Stomach (tissue), 9 donors: Measurements from ENCODE around the gene PRLH. TPM values are rescaled to one million over a fixed set of nuclear protein-coding genes. Genes with fewer than 3 reads are reported as not detected.

Experiments used
- DNase-seq, 2 donors: peaks; one replicate each; pipeline versions ENCODE4 v3.0.0 to v3.0.0-alpha.2; 2013 to 2019
- H3K27ac ChIP-seq, 5 donors: fragments of 200-600 bp in 4 of 5; sonication (generic) in 4 of 5; one replicate each; pipeline ENCODE4 v1.5.1; 2013 to 2019; ENCODE audit warnings: mild to moderate bottlenecking in 1 of 5, moderate library complexity in 1 of 5
- H3K27me3 ChIP-seq, 3 donors: fragments of 200-600 bp; sonication (generic); one replicate each; pipeline ENCODE4 v1.5.1; 2017 to 2019; ENCODE audit warnings: mixed run types in 1 of 3
- H3K36me3 ChIP-seq, 4 donors: fragments of 200-600 bp; sonication (generic); 1 replicate in 3 of 4; 2 replicates in 1 of 4; pipeline ENCODE4 v1.5.1; 2016 to 2019
- H3K4me1 ChIP-seq, 4 donors: fragments of 200-600 bp; sonication (generic); one replicate each; pipeline ENCODE4 v1.5.1; 2016 to 2019
- H3K4me3 ChIP-seq, 4 donors: fragments of 200-600 bp; sonication (generic) in 3 of 4; one replicate each; pipeline ENCODE4 v1.5.1; 2016 to 2019; ENCODE audit warnings: mild to moderate bottlenecking in 1 of 4
- H3K9me3 ChIP-seq, 4 donors: fragments of 200-600 bp; sonication (generic); one replicate each; pipeline ENCODE4 v1.5.1; 2016 to 2019
- EP300 ChIP-seq: sonication (generic); formaldehyde crosslinking; IDR thresholded peaks from one replicate; pipeline ENCODE4 v1.6.1; 2017; ENCODE audit warnings: antibody characterized with exemption
- POLR2A ChIP-seq, 4 donors: fragments of 450-650 bp; IDR thresholded peaks; one replicate each; pipeline ENCODE4 v1.6.1; 2016; ENCODE audit warnings: antibody characterized with exemption in 4 of 4, control low read depth in 2 of 4, mild to moderate bottlenecking in 1 of 4, moderate library complexity in 1 of 4
- POLR2AphosphoS5 ChIP-seq, 3 donors: sonication (generic); formaldehyde crosslinking; IDR thresholded peaks; one replicate each; pipeline ENCODE4 v1.6.1; 2016; ENCODE audit warnings: antibody characterized with exemption in 3 of 3
- WGBS, 5 donors: extraction: QIAGEN DNeasy Blood & Tissue Kit in 3 of 5; methylation state at CpG; one replicate each; pipeline versions ENCODE4 v1.1.5 to v1.1.7; 2013 to 2018; 5-methylcytosine and 5-hydroxymethylcytosine counted together
- intact Hi-C: fragments of 100-400 bp; cut with DNase I; formaldehyde crosslinking; loops from one replicate; pipeline ENCODE4 v1.15.1; 2023; ENCODE audit warnings: low total_unique reads
- polyA plus RNA-seq, 3 donors: library from polyadenylated mRNA; stranded (reverse); fragments of 200-250 nt; gene quantifications; one replicate each; pipeline ENCODE4 v1.2.3, GENCODE V29; 2013
- total RNA-seq, 5 donors: library from RNA; depleted of rRNA; stranded (reverse); fragments of >200 nt; gene quantifications; one replicate each; pipeline versions ENCODE4 v1.1.0 to v1.2.3, GENCODE V29; 2014 to 2016
- TF ChIP-seq, protein P1 (sequence below), 7 experiments: fragments of 450-650 bp in 4 of 7; fragments of 200-600 bp in 3 of 7; sonication (generic) in 3 of 7; IDR thresholded peaks; one replicate each; pipeline ENCODE4 v1.5.1; 2016 to 2019; ENCODE audit warnings: antibody characterized with exemption in 7 of 7, control low read depth in 2 of 7, mild to moderate bottlenecking in 1 of 7
- donor health status: healthy with polysubstance abuse.
- donor health status: Bipolar disorder and iron deficiency.
- donor health status: healthy.

The PRLH gene
- total and polyA plus RNA-seq, 8 donors = not detected

DNA sequence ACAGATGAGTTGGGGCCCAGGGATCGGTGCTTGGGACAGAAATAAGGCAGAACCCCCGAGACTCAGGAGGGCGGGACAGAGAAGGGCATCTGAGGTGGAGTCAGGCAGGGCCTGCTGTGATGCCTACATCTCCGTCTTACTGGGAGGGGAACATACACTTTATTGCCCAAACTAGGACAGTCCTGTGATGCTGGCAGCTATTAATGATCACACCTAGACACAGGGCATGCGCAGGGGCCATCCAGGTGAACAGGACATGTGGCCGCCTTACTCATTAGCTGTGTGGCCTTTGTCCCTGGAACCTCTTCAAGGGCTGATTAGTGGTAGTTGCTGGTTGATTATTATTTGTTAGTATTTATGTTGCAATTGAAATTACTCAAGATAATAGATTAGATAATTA lies 46.1 kb upstream of the PRLH start:
- 82 to 85% (median 84%) methylated on average over 6 of the region's 6 CpGs for WGBS, 5 donors

DNA sequence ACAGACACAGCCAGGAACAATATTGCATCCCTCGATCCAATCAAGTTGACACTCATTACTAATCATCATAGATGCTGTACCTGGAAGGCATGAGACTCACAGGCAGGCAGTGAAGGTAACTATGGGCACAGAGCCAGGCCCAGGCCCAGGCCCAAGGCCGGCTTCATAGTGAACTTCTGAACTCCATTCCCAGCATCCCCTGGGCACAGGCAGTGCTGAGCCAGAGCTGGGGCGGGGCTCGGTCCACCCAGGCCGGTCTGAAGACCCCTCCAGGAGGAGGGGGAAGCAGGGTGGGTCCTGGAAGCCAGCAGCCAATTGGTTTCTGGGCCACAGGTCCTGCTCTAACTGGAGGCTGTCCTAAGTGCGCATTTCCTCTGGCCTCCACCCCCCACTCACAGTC lies 41.7 kb upstream of the PRLH start:
- intact Hi-C loops = no loop called here
- 35 to 66% (median 47%) methylated on average over 2 to 6 of the region's 6 CpGs for WGBS, 5 donors
- Histone ChIP-seq H3K36me3 (peaks cover 6 to 68% (median 29%) of the 10 kb centered on the region in 4 donors), H3K27ac (no peak overlapping the region), H3K4me3 (no peak overlapping the region), H3K9me3 (no peaks in the 10 kb centered on the region), H3K27me3 (no peaks in the 10 kb centered on the region), H3K4me1 (peaks cover 0 to 8% (median 4%) of the 10 kb centered on the region in 4 donors)
- TF ChIP-seq, protein P1, sequence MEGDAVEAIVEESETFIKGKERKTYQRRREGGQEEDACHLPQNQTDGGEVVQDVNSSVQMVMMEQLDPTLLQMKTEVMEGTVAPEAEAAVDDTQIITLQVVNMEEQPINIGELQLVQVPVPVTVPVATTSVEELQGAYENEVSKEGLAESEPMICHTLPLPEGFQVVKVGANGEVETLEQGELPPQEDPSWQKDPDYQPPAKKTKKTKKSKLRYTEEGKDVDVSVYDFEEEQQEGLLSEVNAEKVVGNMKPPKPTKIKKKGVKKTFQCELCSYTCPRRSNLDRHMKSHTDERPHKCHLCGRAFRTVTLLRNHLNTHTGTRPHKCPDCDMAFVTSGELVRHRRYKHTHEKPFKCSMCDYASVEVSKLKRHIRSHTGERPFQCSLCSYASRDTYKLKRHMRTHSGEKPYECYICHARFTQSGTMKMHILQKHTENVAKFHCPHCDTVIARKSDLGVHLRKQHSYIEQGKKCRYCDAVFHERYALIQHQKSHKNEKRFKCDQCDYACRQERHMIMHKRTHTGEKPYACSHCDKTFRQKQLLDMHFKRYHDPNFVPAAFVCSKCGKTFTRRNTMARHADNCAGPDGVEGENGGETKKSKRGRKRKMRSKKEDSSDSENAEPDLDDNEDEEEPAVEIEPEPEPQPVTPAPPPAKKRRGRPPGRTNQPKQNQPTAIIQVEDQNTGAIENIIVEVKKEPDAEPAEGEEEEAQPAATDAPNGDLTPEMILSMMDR (IDR thresholded peaks at IDR 0.05) = no peak
- TF ChIP-seq POLR2AphosphoS5 (IDR thresholded peaks at IDR 0.05) (no peak), POLR2A (IDR thresholded peaks at IDR 0.05) (no peak), EP300 (no peak)
- DNase-seq = peak; percentile 21 to 43

More for the DNA sequence above, 46.1 kb upstream of the PRLH start:
- TF ChIP-seq EP300 = no peak
- no peak for TF ChIP-seq POLR2A (IDR thresholded peaks at IDR 0.05)
- TF ChIP-seq POLR2AphosphoS5 (IDR thresholded peaks at IDR 0.05) = no peak
- TF ChIP-seq, protein P1 (IDR thresholded peaks at IDR 0.05) = no peak
- H3K4me1 ChIP-seq = peaks cover 0 to 8% (median 4%) of the 10 kb centered on the region in 4 donors
- H3K27me3 ChIP-seq = no peaks in the 10 kb centered on the region
- H3K27ac ChIP-seq = no peak overlapping the region
- DNase-seq = no peak
- peaks cover 0 to 52% (median 29%) of the 10 kb centered on the region in 4 donors for H3K36me3 ChIP-seq
- intact Hi-C loops = no loop called here
- H3K9me3 ChIP-seq = no peaks in the 10 kb centered on the region
- H3K4me3 ChIP-seq = no peak overlapping the region

DNA sequence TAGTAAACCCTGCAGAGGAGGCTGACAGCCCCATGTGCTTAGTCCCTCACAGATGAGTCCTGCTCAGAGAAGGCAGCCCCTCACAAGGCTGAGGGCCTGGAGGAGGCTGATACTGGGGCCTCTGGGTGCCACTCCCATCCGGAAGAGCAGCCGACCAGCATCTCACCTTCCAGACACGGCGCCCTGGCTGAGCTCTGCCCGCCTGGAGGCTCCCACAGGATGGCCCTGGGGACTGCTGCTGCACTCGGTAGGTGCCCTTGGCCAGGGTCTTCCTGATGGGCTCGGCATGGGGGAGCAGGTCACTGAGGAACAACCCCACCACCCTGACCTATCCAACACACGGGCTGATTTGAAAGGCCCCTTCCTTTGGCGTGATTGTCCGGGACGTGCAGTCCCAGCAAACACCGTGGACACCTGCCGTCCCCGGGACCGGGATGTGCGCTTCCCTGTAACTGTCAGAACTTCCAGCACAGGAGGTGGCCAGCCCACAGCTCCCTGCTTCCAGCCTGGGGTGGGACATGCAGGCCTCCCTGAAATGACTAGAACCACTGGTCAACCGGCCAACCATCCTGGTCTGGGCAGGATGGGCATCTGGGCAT lies 40.7 kb upstream of the PRLH start:
- peaks cover 0 to 70% (median 34%) of the 10 kb centered on the region in 4 donors for H3K36me3 ChIP-seq
- TF ChIP-seq, protein P1 (IDR thresholded peaks at IDR 0.05) = no peak
- TF ChIP-seq POLR2AphosphoS5 (IDR thresholded peaks at IDR 0.05) = no peak
- no peak for TF ChIP-seq EP300
- no peak for TF ChIP-seq POLR2A (IDR thresholded peaks at IDR 0.05)
- 91 to 94% (median 93%) methylated on average over 6 to 17 of the region's 17 CpGs for WGBS, 5 donors
- no peak for DNase-seq
- peaks cover 0 to 8% (median 4%) of the 10 kb centered on the region in 4 donors for H3K4me1 ChIP-seq
- H3K27ac ChIP-seq = no peak overlapping the region
- H3K27me3 ChIP-seq = no peaks in the 10 kb centered on the region
- H3K4me3 ChIP-seq = no peak overlapping the region
- no peaks in the 10 kb centered on the region for H3K9me3 ChIP-seq
- intact Hi-C loops = no loop called here

DNA sequence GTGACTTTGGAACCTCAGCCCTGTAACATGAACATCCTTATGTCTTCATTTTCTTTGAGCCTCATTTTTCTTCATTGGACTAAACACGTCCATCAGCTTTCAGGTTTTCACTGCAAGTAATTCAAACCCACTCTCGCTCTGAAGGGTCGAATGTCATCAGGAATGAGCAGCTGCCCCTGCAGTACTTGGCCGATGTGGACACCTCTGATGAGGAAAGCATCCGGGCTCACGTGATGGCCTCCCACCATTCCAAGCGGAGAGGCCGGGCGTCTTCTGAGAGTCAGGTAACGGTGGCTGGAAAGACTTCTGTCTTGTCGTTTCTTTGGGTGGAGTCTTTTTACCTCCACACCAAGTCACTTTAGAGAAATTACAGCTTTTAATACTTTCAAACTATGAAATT lies 39.1 kb upstream of the PRLH start:
- Histone ChIP-seq H3K36me3 (peaks cover 0 to 86% (median 41%) of the 10 kb centered on the region in 4 donors), H3K27ac (no peak overlapping the region), H3K9me3 (no peaks in the 10 kb centered on the region), H3K4me3 (no peak overlapping the region), H3K27me3 (no peaks in the 10 kb centered on the region), H3K4me1 (peaks cover 0 to 8% (median 4%) of the 10 kb centered on the region in 4 donors)
- no peak for TF ChIP-seq POLR2AphosphoS5 (IDR thresholded peaks at IDR 0.05)
- TF ChIP-seq EP300 = no peak
- TF ChIP-seq, protein P1 (IDR thresholded peaks at IDR 0.05) = no peak
- TF ChIP-seq POLR2A (IDR thresholded peaks at IDR 0.05) = no peak
- 88 to 92% (median 90%) methylated on average over 11 of the region's 11 CpGs for WGBS, 5 donors
- DNase-seq = no peak
- intact Hi-C loops = no loop called here
